K562 (cell line): Measurements from ENCODE around the gene MSRB3. TPM values are rescaled to one million over a fixed set of nuclear protein-coding genes. Genes with fewer than 3 reads are reported as not detected.

ENCODE experiments used
- ATAC-seq: fragments of 200-7000 bp; cut with Tn5 transposase; 3 replicates; pipeline ENCODE4 v1.9.1; 2020; ENCODE audit warnings: moderate library complexity
- BruUV-seq: library from RNA; stranded (reverse); fragments of 400-500 nt; replicated peaks from 2 replicates; lab custom pipeline; 2021; lab: Mats Ljungman, UMichigan
- CTCF ChIA-PET: fragments of 300-600 bp; formaldehyde crosslinking; extraction: SDS; loops from one replicate; lab custom pipeline; 2021; ENCODE audit warnings: low intra/inter-chr PET ratio; lab: Yijun Ruan, JAX
- POLR2A ChIA-PET: fragments of 300-600, 350-650 bp; sonication (Branson Sonifier 250); formaldehyde crosslinking; extraction: SDS; loops from one replicate; lab custom pipeline; 2021; ENCODE audit warnings: antibody characterized with exemption, inconsistent platforms; lab: Yijun Ruan, JAX
- DNase-seq, 4 experiments: peaks; one replicate each; pipeline versions ENCODE4 v3.0.0 to v3.0.0-alpha.2; 2011 to 2018; ENCODE audit warnings: low spot score in 3 of 4, mixed read lengths in 3 of 4; ENCODE audit errors: extremely low read depth in 1 of 4
- FAIRE-seq: peaks from 2 replicates; lab custom pipeline; 2011; peaks lifted over from hg19 to GRCh38; lab: Jason Lieb, UNC
- H2AFZ ChIP-seq: 2 replicates; pipeline ENCODE4 v1.6.0; 2011; ENCODE audit warnings: low read depth, low read length, control low read depth, inconsistent platforms
- H3K27ac ChIP-seq: fragments of 200-600 bp; 3 replicates; pipeline ENCODE4 v1.8.0; 2011; ENCODE audit warnings: low read depth, mild to moderate bottlenecking, control low read depth, inconsistent platforms, low read length, moderate library complexity, mixed read lengths; ENCODE audit errors: extremely low read depth
- H3K27me3 ChIP-seq, 2 experiments: fragments of 300-600 bp in 1 of 2; 2 replicates in 1 of 2; 3 replicates in 1 of 2; pipeline versions ENCODE4 v1.6.0 to v1.8.0; 2011; ENCODE audit warnings: inconsistent platforms in 2 of 2, low read length in 2 of 2, mild to moderate bottlenecking in 1 of 2, mixed read lengths in 1 of 2, moderate library complexity in 1 of 2; ENCODE audit not compliant: control insufficient read depth in 2 of 2, insufficient read depth in 2 of 2
- H3K36me3 ChIP-seq: fragments of 300-600 bp; 3 replicates; pipeline ENCODE4 v1.8.0; 2011; ENCODE audit warnings: mild to moderate bottlenecking, low read length, inconsistent platforms; ENCODE audit not compliant: control insufficient read depth, insufficient read depth
- H3K4me1 ChIP-seq, 2 experiments: fragments of 200-600 bp in 1 of 2; replicated peaks in 1 of 2; 2 replicates in 1 of 2; 3 replicates in 1 of 2; pipeline versions ENCODE4 v1.5.1 to v1.8.0; 2011; ENCODE audit warnings: inconsistent platforms in 2 of 2, low read length in 2 of 2, mild to moderate bottlenecking in 1 of 2, mixed read lengths in 1 of 2, moderate library complexity in 1 of 2; ENCODE audit not compliant: control insufficient read depth in 2 of 2, insufficient read depth in 2 of 2
- H3K4me2 ChIP-seq: 2 replicates; pipeline ENCODE4 v1.6.1; 2011; ENCODE audit warnings: low read length, control low read depth, inconsistent platforms, mixed read lengths; ENCODE audit not compliant: insufficient read depth
- H3K4me3 ChIP-seq: fragments of 200-600 bp; sonication (generic), shearing (Covaris generic); 2 replicates; pipeline ENCODE4 v1.5.1; 2016; ENCODE audit warnings: control low read depth, inconsistent platforms
- H3K79me2 ChIP-seq: fragments of 200-600 bp; 3 replicates; pipeline ENCODE4 v1.8.0; 2011; ENCODE audit warnings: low read length, inconsistent platforms; ENCODE audit not compliant: control insufficient read depth, insufficient read depth
- H3K9ac ChIP-seq, 2 experiments: 2 replicates each; pipeline versions ENCODE4 v1.6.0 to v1.6.1; 2011; ENCODE audit warnings: low read depth in 2 of 2, low read length in 2 of 2, control low read depth in 1 of 2, inconsistent platforms in 1 of 2, mild to moderate bottlenecking in 1 of 2, mixed read lengths in 1 of 2; ENCODE audit not compliant: insufficient read depth in 1 of 2
- H3K9me1 ChIP-seq: one replicate; pipeline ENCODE4 v1.6.0; 2011; ENCODE audit warnings: inconsistent platforms, mild to moderate bottlenecking, low read length, moderate library complexity; ENCODE audit not compliant: control insufficient read depth, insufficient read depth
- H3K9me3 ChIP-seq: replicated peaks from 2 replicates; pipeline ENCODE4 v1.5.1; 2011; ENCODE audit warnings: low read depth, low read length, inconsistent platforms; ENCODE audit not compliant: control insufficient read depth, insufficient read depth
- H4K20me1 ChIP-seq: replicated peaks from 2 replicates; pipeline ENCODE4 v1.6.1; 2011; ENCODE audit warnings: low read length, inconsistent platforms, mixed read lengths; ENCODE audit not compliant: control insufficient read depth, insufficient read depth
- CBX5 ChIP-seq: IDR thresholded peaks from 2 replicates; pipeline ENCODE4 v1.6.1; 2014; ENCODE audit warnings: low read depth, borderline replicate concordance
- CTCFL ChIP-seq: IDR thresholded peaks from 2 replicates; pipeline ENCODE4 v1.6.1; 2011; ENCODE audit warnings: borderline replicate concordance, low read depth, mild to moderate bottlenecking, moderate library complexity, low read length; ENCODE audit not compliant: insufficient read depth, poor library complexity, severe bottlenecking
- GMEB1 ChIP-seq: fragments of 250-450 bp; sonication (Bioruptor Pico); IDR thresholded peaks from 2 replicates; pipeline ENCODE4 v1.4.0; 2020; ENCODE audit warnings: mild to moderate bottlenecking
- MTA1 ChIP-seq: fragments of 450-650 bp; IDR thresholded peaks from 2 replicates; pipeline ENCODE4 v1.6.1; 2017; ENCODE audit warnings: borderline replicate concordance
- SMAD2 ChIP-seq: fragments of 150-350 bp; IDR thresholded peaks from 2 replicates; pipeline ENCODE4 v1.6.1; 2014; ENCODE audit warnings: low read depth, mild to moderate bottlenecking, low read length
- SP1 ChIP-seq: sonication (generic); formaldehyde crosslinking; IDR thresholded peaks from 2 replicates; pipeline ENCODE4 v1.8.1; 2022; ENCODE audit warnings: mild to moderate bottlenecking, missing genetic modification reagents
- THRAP3 ChIP-seq: fragments of 450-650 bp; IDR thresholded peaks from 2 replicates; pipeline ENCODE4 v1.6.1; 2016; ENCODE audit warnings: mild to moderate bottlenecking, inconsistent platforms, borderline replicate concordance
- YY1 ChIP-seq, 3 experiments: IDR thresholded peaks; 2 replicates each; pipeline ENCODE4 v1.6.1; 2011; ENCODE audit warnings: low read length in 2 of 3, mild to moderate bottlenecking in 2 of 3, moderate library complexity in 2 of 3, borderline replicate concordance in 1 of 3, control low read depth in 1 of 3, low read depth in 1 of 3; ENCODE audit not compliant: insufficient read depth in 3 of 3, insufficient replicate concordance in 2 of 3, control insufficient read depth in 1 of 3, insufficient read length in 1 of 3; ENCODE audit errors: extremely low read depth in 1 of 3
- ZBTB26 ChIP-seq: fragments of 450-650 bp; formaldehyde crosslinking; IDR thresholded peaks from 2 replicates; pipeline ENCODE4 v1.4.0; 2022; ENCODE audit warnings: missing genetic modification characterization
- ZNF143 ChIP-seq: sonication (generic); formaldehyde crosslinking; IDR thresholded peaks from 2 replicates; pipeline ENCODE4 v1.9.0; 2022; ENCODE audit warnings: mild to moderate bottlenecking, missing genetic modification reagents
- WGBS: fragments of 100-300 bp; shearing (Covaris generic); methylation state at CpG from one replicate; pipeline ENCODE4 v1.1.6; 2016; ENCODE audit warnings: low coverage, mixed read lengths; ENCODE audit not compliant: insufficient coverage; ENCODE audit errors: missing lambda C conversion rate; 5-methylcytosine and 5-hydroxymethylcytosine counted together
- in situ Hi-C: fragments of 300-500 bp; cut with MboI; formaldehyde crosslinking; loops from 4 replicates; pipeline ENCODE4 v1.15.0; 2018; ENCODE audit warnings: inconsistent platforms, mixed read lengths
- intact Hi-C: fragments of 100-400 bp; cut with micrococcal nuclease; formaldehyde crosslinking; loops from 2 replicates; pipeline ENCODE4 v1.14.2; 2022
- polyA plus RNA-seq, 8 experiments: library from polyadenylated mRNA; depleted of rRNA in 4 of 8; stranded (reverse) in 5 of 8; unstranded in 3 of 8; fragments of >200 nt; fragmentation: Nextera tagmentation in 2 of 8; fragmentation: Illumina TruSeq in 1 of 8; extraction: Ambion mirVana in 2 of 8; extraction: Trizol in 1 of 8; gene quantifications; 2 replicates each; pipeline versions ENCODE4 v1.2.1 to v1.2.3, GENCODE V29; 2011 to 2014; ENCODE audit warnings: inconsistent platforms in 1 of 8, missing spikeins in 1 of 8
- total RNA-seq, 7 experiments: library from RNA; depleted of rRNA in 6 of 7; stranded (reverse); fragments of >200 nt in 6 of 7; fragmentation: Illumina TruSeq in 2 of 7; extraction: Trizol in 2 of 7; gene quantifications; 2 replicates each; pipeline versions ENCODE4 v1.2.1 to v1.2.3, GENCODE V29; 2011 to 2021; ENCODE audit warnings: low replicate concordance in 1 of 7

The MSRB3 gene
- total and polyA plus RNA-seq, 9 of the 15 experiments (the other 6 are each of a cell fraction or from before 2014, with no cell fraction given), result 0.04 TPM; not detected in 8

- TF ChIP-seq ZBTB26 (CRISPR knock-in tag), result no peak
- no peak for TF ChIP-seq ZNF143 (CRISPR knock-in tag)
- TF ChIP-seq THRAP3, result no peak
- no peak for TF ChIP-seq SP1 (CRISPR knock-in tag)
Observed at GRCh38 chr12:65444996-65445395, 166.5 kb downstream of the MSRB3 start (continued).

- no peaks in the 10 kb centered on the region for H4K20me1 ChIP-seq
- CTCF ChIA-PET, result no interaction called here
- no peak overlapping the region for H3K27ac ChIP-seq
- in situ Hi-C loops, result no loop called here
- DNase-seq (no peak), FAIRE-seq (no peak), ATAC-seq (no peak)
- H3K9me1 ChIP-seq, result no peaks in the 10 kb centered on the region
- POLR2A ChIA-PET, result no interaction called here
- H3K79me2 ChIP-seq, result no peaks in the 10 kb centered on the region
- no peak overlapping the region for H3K4me3 ChIP-seq
- no peaks in the 10 kb centered on the region for H3K9me3 ChIP-seq
- H3K27me3 ChIP-seq, result no peaks in the 10 kb centered on the region
- H3K9ac ChIP-seq, result no peak overlapping the region
- 0% methylated on average over 1 of the region's 1 CpG for WGBS
- H2AFZ ChIP-seq, result no peak overlapping the region
- intact Hi-C loops, result no loop called here
- no peak overlapping the region for H3K4me2 ChIP-seq
- H3K36me3 ChIP-seq, result no peaks in the 10 kb centered on the region
- no peaks in the 10 kb centered on the region for H3K4me1 ChIP-seq
- BruUV-seq, result no TSS peak
- no peak for TF ChIP-seq GMEB1 (CRISPR knock-in tag)
- TF ChIP-seq CBX5, result no peak
- no peak for TF ChIP-seq SMAD2
- no peak for TF ChIP-seq YY1 (IDR thresholded peaks at IDR 0.05; ENCODE audit: borderline replicate concordance in 1 of 3, control insufficient read depth in 1 of 3, extremely low read depth in 1 of 3, insufficient read depth in 3 of 3, insufficient read length in 1 of 3, insufficient replicate concordance in 2 of 3, low read depth in 1 of 3, low read length in 2 of 3)
- no peak for TF ChIP-seq CTCFL
- TF ChIP-seq MTA1, result no peak
Observed at GRCh38 chr12:65446901-65447300, 168.4 kb downstream of the MSRB3 start.
